ENCODE results near the gene RERG. TPM values are rescaled to one million over a fixed set of nuclear protein-coding genes. Genes with fewer than 3 reads are reported as not detected.

Gene RERG
- total and polyA plus RNA-seq, 2 of the 4 experiments (the other 2 are of a cell fraction) = not detected

DNA sequence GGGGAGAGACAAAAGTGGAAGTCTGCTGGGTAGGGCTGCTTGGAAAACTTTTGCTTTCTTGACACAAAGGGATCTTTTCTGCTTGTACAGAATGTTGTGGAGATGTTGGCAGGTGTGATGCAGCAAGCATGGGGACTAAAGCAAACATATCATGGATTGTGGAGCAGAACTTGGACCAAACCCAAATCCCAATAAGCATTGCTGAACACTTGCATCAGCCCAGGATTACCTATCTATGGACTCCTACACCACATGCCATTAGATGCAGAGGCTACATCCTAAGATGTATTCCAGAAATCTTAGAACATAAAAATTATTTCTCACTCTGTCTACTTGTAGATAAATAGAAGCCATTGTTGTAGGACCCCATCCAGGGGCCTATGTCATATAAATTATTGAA lies 44.7 kb upstream of the RERG start:
- Histone ChIP-seq H3K79me1 (ENCODE audit: low read depth in 1 of 2, low read length in 2 of 2) (no peaks in the 10 kb centered on the region), H3K4me3 (ENCODE audit: insufficient read depth, low read depth, low read length) (no peak overlapping the region), H4K5ac (ENCODE audit: low read depth, low read length) (no peak overlapping the region), H3K18ac (ENCODE audit: low read depth, low read length) (no peak overlapping the region), H3K27me3 (ENCODE audit: control insufficient read depth, insufficient read depth, low read length) (no peaks in the 10 kb centered on the region), H2BK120ac (ENCODE audit: low read depth, low read length) (no peak overlapping the region), H2AK9ac (replicated peaks; ENCODE audit: low read depth, low read length, poor library complexity) (no peak overlapping the region), H2BK15ac (ENCODE audit: low read depth, low read length) (no peak overlapping the region), H2AK5ac (ENCODE audit: low read depth, low read length) (no peak overlapping the region), H3K27ac (ENCODE audit: insufficient read depth, low read length) (no peak overlapping the region), H2AFZ (replicated peaks; ENCODE audit: low read length, poor library complexity) (no peak overlapping the region), H3K56ac (ENCODE audit: extremely low read depth, insufficient read depth, low read length) (no peak overlapping the region), H3K23ac (ENCODE audit: low read depth, low read length) (no peak overlapping the region), H2BK20ac (ENCODE audit: low read depth, low read length) (no peak overlapping the region), H2BK5ac (ENCODE audit: low read depth, low read length, poor library complexity, severe bottlenecking) (no peak overlapping the region), H3K9ac (ENCODE audit: low read depth, low read length) (no peak overlapping the region), H3K4ac (ENCODE audit: low read depth, low read length) (no peak overlapping the region), H3K14ac (replicated peaks; ENCODE audit: low read depth, low read length) (no peak overlapping the region), H4K20me1 (ENCODE audit: insufficient read depth, low read length) (no peaks in the 10 kb centered on the region), H4K8ac (ENCODE audit: low read depth in 2 of 2, low read length in 2 of 2) (no peak overlapping the region), H3K9me1 (ENCODE audit: insufficient read depth, low read length) (no peaks in the 10 kb centered on the region), H3K36me3 (ENCODE audit: control insufficient read depth, insufficient read depth, low read length) (no peaks in the 10 kb centered on the region), H3K4me2 (ENCODE audit: low read depth, low read length) (no peak overlapping the region), H4K91ac (ENCODE audit: insufficient read depth, low read depth, low read length) (no peak overlapping the region), H3K9me3 (ENCODE audit: control insufficient read depth, insufficient read depth, low read length) (no peaks in the 10 kb centered on the region), H3K4me1 (ENCODE audit: control insufficient read depth, insufficient read depth, low read length) (no peaks in the 10 kb centered on the region)
- dilution Hi-C loops (cut with HindIII; ENCODE audit: low sequenced_read_pairs, unreplicated experiment) = no loop called here
- ChIA-PET POLR2A (ENCODE audit: unreplicated experiment) (no interaction called here), CTCF (no interaction called here)
- no peak for DNase-seq
- ATAC-seq (ENCODE audit: low read depth) = no peak
- intact Hi-C loops (cut with micrococcal nuclease) = loop anchor here (5.0 kb wide), 1 partner anchor 419 kb away; no protein-coding TSS in a partner anchor
- in situ Hi-C loops (cut with MboI; ENCODE audit: low sequenced_read_pairs) = no loop called here
- TF ChIP-seq RAD21 (IDR thresholded peaks at IDR 0.05; ENCODE audit: low read length) (no peak), POLR2A (IDR thresholded peaks at IDR 0.05; ENCODE audit: low read depth, low read length) (no peak), FOS (IDR thresholded peaks at IDR 0.05; ENCODE audit: low read depth, low read length) (no peak), BHLHE40 (IDR thresholded peaks at IDR 0.05; ENCODE audit: low read depth, low read length) (no peak), RCOR1 (IDR thresholded peaks at IDR 0.05; ENCODE audit: insufficient replicate concordance, low read length) (no peak), MAFK (IDR thresholded peaks at IDR 0.05; ENCODE audit: low read depth, low read length) (no peak), CHD1 (IDR thresholded peaks at IDR 0.05; ENCODE audit: low read depth, low read length) (no peak), MXI1 (IDR thresholded peaks at IDR 0.05; ENCODE audit: borderline replicate concordance, low read depth, low read length) (no peak), RFX5 (IDR thresholded peaks at IDR 0.05; ENCODE audit: low read depth, low read length) (no peak), SMC3 (IDR thresholded peaks at IDR 0.05; ENCODE audit: low read depth, low read length) (no peak), MAZ (IDR thresholded peaks at IDR 0.05; ENCODE audit: borderline replicate concordance, low read depth, low read length) (no peak), NFE2L2 (IDR thresholded peaks at IDR 0.05; ENCODE audit: low read depth, low read length) (no peak), CEBPB (IDR thresholded peaks at IDR 0.05; ENCODE audit: low read depth, low read length) (no peak)
- TF ChIP-seq, protein P1, sequence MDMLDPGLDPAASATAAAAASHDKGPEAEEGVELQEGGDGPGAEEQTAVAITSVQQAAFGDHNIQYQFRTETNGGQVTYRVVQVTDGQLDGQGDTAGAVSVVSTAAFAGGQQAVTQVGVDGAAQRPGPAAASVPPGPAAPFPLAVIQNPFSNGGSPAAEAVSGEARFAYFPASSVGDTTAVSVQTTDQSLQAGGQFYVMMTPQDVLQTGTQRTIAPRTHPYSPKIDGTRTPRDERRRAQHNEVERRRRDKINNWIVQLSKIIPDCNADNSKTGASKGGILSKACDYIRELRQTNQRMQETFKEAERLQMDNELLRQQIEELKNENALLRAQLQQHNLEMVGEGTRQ (IDR thresholded peaks at IDR 0.05; ENCODE audit: low read depth, low read length) = no peak
- TF ChIP-seq, protein P2, sequence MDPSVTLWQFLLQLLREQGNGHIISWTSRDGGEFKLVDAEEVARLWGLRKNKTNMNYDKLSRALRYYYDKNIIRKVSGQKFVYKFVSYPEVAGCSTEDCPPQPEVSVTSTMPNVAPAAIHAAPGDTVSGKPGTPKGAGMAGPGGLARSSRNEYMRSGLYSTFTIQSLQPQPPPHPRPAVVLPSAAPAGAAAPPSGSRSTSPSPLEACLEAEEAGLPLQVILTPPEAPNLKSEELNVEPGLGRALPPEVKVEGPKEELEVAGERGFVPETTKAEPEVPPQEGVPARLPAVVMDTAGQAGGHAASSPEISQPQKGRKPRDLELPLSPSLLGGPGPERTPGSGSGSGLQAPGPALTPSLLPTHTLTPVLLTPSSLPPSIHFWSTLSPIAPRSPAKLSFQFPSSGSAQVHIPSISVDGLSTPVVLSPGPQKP (IDR thresholded peaks at IDR 0.05; ENCODE audit: borderline replicate concordance, low read depth, low read length) = no peak
- TF ChIP-seq, protein P3, sequence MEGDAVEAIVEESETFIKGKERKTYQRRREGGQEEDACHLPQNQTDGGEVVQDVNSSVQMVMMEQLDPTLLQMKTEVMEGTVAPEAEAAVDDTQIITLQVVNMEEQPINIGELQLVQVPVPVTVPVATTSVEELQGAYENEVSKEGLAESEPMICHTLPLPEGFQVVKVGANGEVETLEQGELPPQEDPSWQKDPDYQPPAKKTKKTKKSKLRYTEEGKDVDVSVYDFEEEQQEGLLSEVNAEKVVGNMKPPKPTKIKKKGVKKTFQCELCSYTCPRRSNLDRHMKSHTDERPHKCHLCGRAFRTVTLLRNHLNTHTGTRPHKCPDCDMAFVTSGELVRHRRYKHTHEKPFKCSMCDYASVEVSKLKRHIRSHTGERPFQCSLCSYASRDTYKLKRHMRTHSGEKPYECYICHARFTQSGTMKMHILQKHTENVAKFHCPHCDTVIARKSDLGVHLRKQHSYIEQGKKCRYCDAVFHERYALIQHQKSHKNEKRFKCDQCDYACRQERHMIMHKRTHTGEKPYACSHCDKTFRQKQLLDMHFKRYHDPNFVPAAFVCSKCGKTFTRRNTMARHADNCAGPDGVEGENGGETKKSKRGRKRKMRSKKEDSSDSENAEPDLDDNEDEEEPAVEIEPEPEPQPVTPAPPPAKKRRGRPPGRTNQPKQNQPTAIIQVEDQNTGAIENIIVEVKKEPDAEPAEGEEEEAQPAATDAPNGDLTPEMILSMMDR (conservative IDR thresholded peaks at IDR 0.05; ENCODE audit: low read depth, low read length) = no peak
- BruUV-seq (replicated peaks) = no TSS peak

Measured in IMR-90 (cell line).